H1 (cell line): Measurements from ENCODE around the gene MLNR. TPM values are rescaled to one million over a fixed set of nuclear protein-coding genes. Genes with fewer than 3 reads are reported as not detected.

Experiments used
- CTCF ChIA-PET: fragments of 300-600 bp; sonication (Branson Sonifier 250); formaldehyde crosslinking; loops from one replicate; lab custom pipeline; 2021; ENCODE audit not compliant: partially characterized antibody; lab: Charles Lee
- POLR2A ChIA-PET: fragments of 300-600 bp; sonication (Branson Sonifier 250); formaldehyde crosslinking; loops from one replicate; lab custom pipeline; 2021; ENCODE audit warnings: inconsistent platforms; ENCODE audit not compliant: partially characterized antibody; lab: Charles Lee
- DNase-seq, 2 experiments: peaks; one replicate each; pipeline versions ENCODE4 v3.0.0 to v3.0.0-alpha.2; 2010 to 2022; ENCODE audit warnings: low spot score in 2 of 2, low read depth in 1 of 2, mixed read lengths in 1 of 2
- FAIRE-seq: peaks from 2 replicates; lab custom pipeline; 2011; peaks lifted over from hg19 to GRCh38; lab: Jason Lieb, UNC
- H2AFZ ChIP-seq: 2 replicates; pipeline ENCODE4 v1.8.1; 2012; ENCODE audit warnings: low read length, inconsistent platforms
- H2AK5ac ChIP-seq: 2 replicates; pipeline ENCODE4 v1.6.1; 2013; ENCODE audit warnings: low read depth, low read length
- H2BK120ac ChIP-seq: replicated peaks from 2 replicates; pipeline ENCODE3; 2013; ENCODE audit warnings: low read depth, low read length, inconsistent platforms
- H2BK12ac ChIP-seq: 2 replicates; pipeline ENCODE4 v1.6.1; 2013; ENCODE audit warnings: low read depth, low read length
- H2BK15ac ChIP-seq: 2 replicates; pipeline ENCODE4 v1.6.1; 2013; ENCODE audit warnings: low read length
- H2BK20ac ChIP-seq: 2 replicates; pipeline ENCODE4 v1.6.1; 2013; ENCODE audit warnings: low read length
- H2BK5ac ChIP-seq: 2 replicates; pipeline ENCODE4 v1.6.1; 2013; ENCODE audit warnings: low read depth, low read length
- H3K14ac ChIP-seq: 2 replicates; pipeline ENCODE4 v1.6.1; 2013; ENCODE audit warnings: inconsistent platforms; ENCODE audit not compliant: insufficient read length
- H3K18ac ChIP-seq: 2 replicates; pipeline ENCODE4 v1.6.1; 2013; ENCODE audit warnings: low read length; ENCODE audit errors: extremely low read depth
- H3K23ac ChIP-seq: 2 replicates; pipeline ENCODE4 v1.6.1; 2013; ENCODE audit warnings: inconsistent platforms; ENCODE audit not compliant: insufficient read length
- H3K23me2 ChIP-seq: 2 replicates; pipeline ENCODE4 v1.6.1; 2013; ENCODE audit warnings: low read depth, low read length
- H3K27ac ChIP-seq: 2 replicates; pipeline ENCODE4 v1.6.1; 2011; ENCODE audit warnings: low read depth, low read length, inconsistent platforms
- H3K27me3 ChIP-seq, 4 experiments: replicated peaks in 1 of 4; 1 replicate in 1 of 4; 2 replicates in 3 of 4; pipeline versions ENCODE4 v1.6.1 to v1.8.1; 2011 to 2013; ENCODE audit warnings: low read length in 3 of 4, mild to moderate bottlenecking in 3 of 4, inconsistent platforms in 2 of 4, mixed read lengths in 2 of 4, moderate library complexity in 1 of 4; ENCODE audit not compliant: control insufficient read depth in 3 of 4, insufficient read depth in 3 of 4; ENCODE audit errors: extremely low read depth in 1 of 4
- H3K36me3 ChIP-seq, 4 experiments: 2 replicates each; pipeline versions ENCODE4 v1.6.1 to v1.8.1; 2011 to 2013; ENCODE audit warnings: mild to moderate bottlenecking in 4 of 4, low read length in 3 of 4, moderate library complexity in 2 of 4, control low read depth in 1 of 4, inconsistent platforms in 1 of 4; ENCODE audit not compliant: insufficient read depth in 4 of 4, control insufficient read depth in 2 of 4
- H3K4ac ChIP-seq: replicated peaks from 2 replicates; pipeline ENCODE3; 2013; ENCODE audit warnings: low read length, low read depth, mixed read lengths, inconsistent platforms; ENCODE audit not compliant: insufficient read length
- H3K4me1 ChIP-seq, 4 experiments: replicated peaks in 1 of 4; 1 replicate in 1 of 4; 2 replicates in 3 of 4; pipeline versions ENCODE4 v1.6.1 to v1.8.1; 2011 to 2013; ENCODE audit warnings: low read length in 3 of 4, inconsistent platforms in 2 of 4, mixed read lengths in 1 of 4; ENCODE audit not compliant: insufficient read depth in 4 of 4, control insufficient read depth in 3 of 4
- H3K4me2 ChIP-seq, 2 experiments: 2 replicates each; pipeline versions ENCODE4 v1.6.1 to v1.8.1; 2011 to 2013; ENCODE audit warnings: low read depth in 2 of 2, low read length in 2 of 2, control low read depth in 1 of 2, inconsistent platforms in 1 of 2, mild to moderate bottlenecking in 1 of 2; ENCODE audit not compliant: insufficient read depth in 1 of 2
- H3K4me3 ChIP-seq, 4 experiments: fragments of 200-600, 300-600 bp in 1 of 4; sonication (generic), shearing (Covaris generic), sonication (Bioruptor Twin) in 1 of 4; 2 replicates each; pipeline versions ENCODE4 v1.5.1 to v1.8.1; 2011 to 2016; ENCODE audit warnings: low read length in 4 of 4, low read depth in 3 of 4, control low read depth in 2 of 4, inconsistent platforms in 2 of 4, mild to moderate bottlenecking in 2 of 4, mixed read lengths in 1 of 4, moderate library complexity in 1 of 4; ENCODE audit not compliant: insufficient read depth in 2 of 4; ENCODE audit errors: extremely low read depth in 1 of 4
- H3K56ac ChIP-seq: replicated peaks from 2 replicates; pipeline ENCODE3; 2013; ENCODE audit warnings: low read depth, mild to moderate bottlenecking, mixed read lengths, low read length, inconsistent platforms; ENCODE audit not compliant: insufficient read length
- H3K79me1 ChIP-seq: 2 replicates; pipeline ENCODE4 v1.6.1; 2013; ENCODE audit warnings: low read depth, low read length, control low read depth
- H3K79me2 ChIP-seq, 2 experiments: 2 replicates each; pipeline versions ENCODE4 v1.6.1 to v1.8.1; 2012 to 2013; ENCODE audit warnings: low read length in 2 of 2, mild to moderate bottlenecking in 2 of 2, inconsistent platforms in 1 of 2; ENCODE audit not compliant: insufficient read depth in 2 of 2, control insufficient read depth in 1 of 2
- H3K9ac ChIP-seq, 4 experiments: replicated peaks in 1 of 4; 1 replicate in 1 of 4; 2 replicates in 3 of 4; pipeline versions ENCODE4 v1.6.1 to v1.8.1; 2011 to 2013; ENCODE audit warnings: low read depth in 3 of 4, low read length in 3 of 4, control low read depth in 2 of 4, mild to moderate bottlenecking in 2 of 4, moderate library complexity in 2 of 4, inconsistent platforms in 1 of 4; ENCODE audit errors: extremely low read depth in 1 of 4
- H3K9me3 ChIP-seq, 2 experiments: 2 replicates each; pipeline versions ENCODE4 v1.6.1 to v1.8.1; 2012 to 2013; ENCODE audit warnings: mild to moderate bottlenecking in 2 of 2, moderate library complexity in 2 of 2, control low read depth in 1 of 2, inconsistent platforms in 1 of 2, low read depth in 1 of 2, low read length in 1 of 2, mixed read lengths in 1 of 2; ENCODE audit not compliant: insufficient read depth in 2 of 2
- H4K20me1 ChIP-seq, 2 experiments: replicated peaks in 1 of 2; 2 replicates each; pipeline versions ENCODE3 to v1.8.1; 2011 to 2013; ENCODE audit warnings: inconsistent platforms in 2 of 2, low read length in 2 of 2, mild to moderate bottlenecking in 1 of 2; ENCODE audit not compliant: insufficient read depth in 2 of 2, control insufficient read depth in 1 of 2
- H4K5ac ChIP-seq: 2 replicates; pipeline ENCODE4 v1.6.1; 2013; ENCODE audit warnings: low read length, low read depth, mixed read lengths, inconsistent platforms; ENCODE audit not compliant: insufficient read length
- H4K8ac ChIP-seq: 2 replicates; pipeline ENCODE4 v1.8.0; 2013; ENCODE audit warnings: mild to moderate bottlenecking, moderate library complexity, low read length, inconsistent platforms; ENCODE audit not compliant: insufficient read depth; ENCODE audit errors: extremely low read depth
- H4K91ac ChIP-seq: replicated peaks from 2 replicates; pipeline ENCODE3; 2013; ENCODE audit warnings: low read length, mixed read lengths, inconsistent platforms; ENCODE audit not compliant: insufficient read length
- ASH2L ChIP-seq: fragments of 200-600, 300-600 bp; sonication (generic); IDR thresholded peaks from one replicate; pipeline ENCODE4 v1.7.1; 2017; ENCODE audit warnings: low read length
- BACH1 ChIP-seq: IDR thresholded peaks from 2 replicates; pipeline ENCODE4 v1.6.1; 2012; ENCODE audit warnings: low read length, improper control_type of control experiment
- BCL11A ChIP-seq, 2 experiments: IDR thresholded peaks; one replicate each; pipeline ENCODE4 v1.6.1; 2011; ENCODE audit warnings: low read depth in 2 of 2, low read length in 2 of 2, mild to moderate bottlenecking in 2 of 2
- CEBPB ChIP-seq: IDR thresholded peaks from 2 replicates; pipeline ENCODE4 v1.6.1; 2012; ENCODE audit warnings: low read depth, low read length
- CHD1 ChIP-seq: IDR thresholded peaks from 2 replicates; pipeline ENCODE4 v1.6.1; 2012; ENCODE audit warnings: low read depth, low read length, improper control_type of control experiment
- EGR1 ChIP-seq: IDR thresholded peaks from 2 replicates; pipeline ENCODE4 v1.6.1; 2011; ENCODE audit warnings: low read depth, low read length, borderline replicate concordance
- EP300 ChIP-seq, 2 experiments: IDR thresholded peaks; 1 replicate in 1 of 2; 2 replicates in 1 of 2; pipeline ENCODE4 v1.6.1; 2011 to 2012; ENCODE audit warnings: low read depth in 2 of 2, low read length in 2 of 2, mild to moderate bottlenecking in 2 of 2, borderline replicate concordance in 1 of 2, inconsistent platforms in 1 of 2, moderate library complexity in 1 of 2
- JUN ChIP-seq: IDR thresholded peaks from 2 replicates; pipeline ENCODE4 v1.6.1; 2011; ENCODE audit warnings: low read depth, mild to moderate bottlenecking, improper control_type of control experiment, low read length
- JUND ChIP-seq: IDR thresholded peaks from 2 replicates; pipeline ENCODE4 v1.6.1; 2011; ENCODE audit warnings: mild to moderate bottlenecking, improper control_type of control experiment, low read length
- MAFK ChIP-seq: IDR thresholded peaks from 2 replicates; pipeline ENCODE4 v1.6.1; 2012; ENCODE audit warnings: low read depth, mild to moderate bottlenecking, improper control_type of control experiment, low read length
- RNF2 ChIP-seq: fragments of 200-900, 300-1000 bp; sonication (generic); IDR thresholded peaks from 2 replicates; pipeline ENCODE4 v1.7.1; 2016; ENCODE audit warnings: borderline replicate concordance, low read depth, mild to moderate bottlenecking, antibody characterized with exemption, low read length; ENCODE audit not compliant: poor library complexity, severe bottlenecking; ENCODE audit errors: missing control alignments
- SIRT6 ChIP-seq: IDR thresholded peaks from one replicate; pipeline ENCODE4 v1.7.1; 2012; ENCODE audit warnings: low read length, inconsistent platforms
- TAF1 ChIP-seq: IDR thresholded peaks from 2 replicates; pipeline ENCODE4 v1.6.1; 2011; ENCODE audit warnings: mild to moderate bottlenecking, low read depth, low read length
- WGBS, 2 experiments: shearing (Covaris generic) in 1 of 2; methylation state at CpG; one replicate each; pipeline versions ENCODE4 v1.1.6 to v1.1.7; 2013 to 2015; ENCODE audit warnings: low lambda C conversion rate in 2 of 2, mixed read lengths in 2 of 2, inconsistent platforms in 1 of 2, low coverage in 1 of 2, missing lambda C conversion rate in 1 of 2; ENCODE audit not compliant: insufficient replicate concordance in 2 of 2, insufficient coverage in 1 of 2, insufficient read length in 1 of 2; ENCODE audit errors: extremely low coverage in 1 of 2, missing lambda C conversion rate in 1 of 2; 5-methylcytosine and 5-hydroxymethylcytosine counted together
- polyA plus RNA-seq, 7 experiments: library from polyadenylated mRNA; depleted of rRNA in 3 of 7; stranded (reverse) in 5 of 7; unstranded in 2 of 7; fragments of >200 nt in 5 of 7; fragments of 200-250 nt in 2 of 7; gene quantifications; 1 replicate in 5 of 7; 2 replicates in 1 of 7; 4 replicates in 1 of 7; pipeline versions ENCODE4 v1.2.1 to v1.2.3, GENCODE V29; 2011 to 2013; ENCODE audit warnings: missing spikeins in 2 of 7, mixed read lengths in 2 of 7
- total RNA-seq: library from RNA; stranded (reverse); fragmentation: NEBNext Ultra II Directional; extraction: Animal tissue kit (Norgen Biotek cat#: 25700); gene quantifications from 2 replicates; pipeline ENCODE4 v1.2.1, GENCODE V29; 2021

Gene MLNR
- total and polyA plus RNA-seq, 2 of the 8 experiments (the other 6 are each of a cell fraction or from before 2014, with no cell fraction given) = 0.24 to 0.29 TPM

DNA sequence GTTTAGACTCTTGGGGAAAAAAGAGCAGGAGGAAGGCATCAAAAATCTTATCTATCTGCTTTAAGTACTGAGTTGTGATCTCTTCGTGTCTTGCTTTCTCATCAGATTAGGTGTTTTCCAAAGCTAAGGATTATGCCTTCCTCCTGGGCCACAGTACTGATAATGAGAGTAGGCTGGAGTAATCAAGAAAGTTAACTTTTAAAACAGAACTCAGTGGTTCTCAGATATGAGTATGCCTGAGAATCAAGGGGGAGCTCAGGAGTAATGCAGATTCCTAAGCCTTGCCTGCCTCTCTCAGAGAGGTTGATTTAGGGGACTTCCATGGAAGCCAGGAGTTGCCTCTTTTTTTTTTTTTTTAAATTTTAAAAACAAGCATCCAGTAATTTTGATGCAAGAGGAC is 51.1 kb downstream of the MLNR start:
- Histone ChIP-seq H2BK20ac (no peak overlapping the region), H3K9ac (no peak overlapping the region), H4K5ac (no peak overlapping the region), H3K79me2 (no peaks in the 10 kb centered on the region), H2AK5ac (no peak overlapping the region), H3K23ac (no peak overlapping the region), H3K27me3 (no peaks in the 10 kb centered on the region), H3K14ac (no peak overlapping the region), H3K36me3 (no peaks in the 10 kb centered on the region), H4K8ac (no peak overlapping the region), H3K18ac (no peak overlapping the region), H3K4me2 (no peak overlapping the region), H4K91ac (no peak overlapping the region), H3K23me2 (no peaks in the 10 kb centered on the region; the same call in 1 of the 2 replicates), H2BK12ac (no peak overlapping the region), H3K9me3 (no peaks in the 10 kb centered on the region), H3K27ac (no peak overlapping the region), H4K20me1 (no peaks in the 10 kb centered on the region), H2BK15ac (no peak overlapping the region), H3K56ac (no peak overlapping the region), H2BK5ac (no peak overlapping the region), H3K4me3 (no peak overlapping the region), H2AFZ (0 out of 2 replicates have a peak overlapping the region, but pooled peaks have one; percentile 34), H3K79me1 (no peaks in the 10 kb centered on the region), H2BK120ac (no peak overlapping the region), H3K4me1 (no peaks in the 10 kb centered on the region), H3K4ac (no peak overlapping the region)
- FAIRE-seq = no peak
- no peak for DNase-seq
- TF ChIP-seq SIRT6 = no peak
- no peak for TF ChIP-seq MAFK
- TF ChIP-seq RNF2 = no peak
- no peak for TF ChIP-seq JUND
- no peak for TF ChIP-seq CHD1
- no peak for TF ChIP-seq ASH2L
- TF ChIP-seq BCL11A (IDR thresholded peaks at IDR 0.05; ENCODE audit: low read depth in 2 of 2, low read length in 2 of 2) = no peak
- TF ChIP-seq EGR1 = no peak
- TF ChIP-seq EP300 (IDR thresholded peaks at IDR 0.05; ENCODE audit: borderline replicate concordance in 1 of 2, low read depth in 2 of 2, low read length in 2 of 2) = no peak
- TF ChIP-seq JUN = no peak
- no peak for TF ChIP-seq TAF1
- no peak for TF ChIP-seq BACH1
- no peak for TF ChIP-seq CEBPB
- ChIA-PET POLR2A (interaction anchor here (1.0 kb wide), 1 partner anchor 10 kb away, joined by 3 read pairs; no protein-coding TSS in a partner anchor), CTCF (interaction anchor here (8.8 kb wide), 1 partner anchor 10 kb away, joined by 47 read pairs; no protein-coding TSS in a partner anchor)
- 50% methylated on average over 1 of the region's 1 CpG; no CpG with 5 or more reads in 1 of the 2 experiments for WGBS, 2 experiments
